SU-DHL-6 (cell line): Measurements from ENCODE around the gene CFAP92.

ENCODE experiments used
- H2AFZ ChIP-seq: fragments of 200-600 bp; sonication (generic); 2 replicates; pipeline ENCODE4 v1.6.1; 2014; ENCODE audit warnings: low read depth, mild to moderate bottlenecking, moderate library complexity, mixed read lengths, antibody characterized with exemption, low read length; ENCODE audit not compliant: severe bottlenecking
- H3F3A ChIP-seq: fragments of 200-600 bp; shearing (Covaris generic); 2 replicates; pipeline ENCODE4 v1.6.0; 2016; ENCODE audit warnings: antibody characterized with exemption, mild to moderate bottlenecking; ENCODE audit not compliant: insufficient read depth
- H3K27ac ChIP-seq: fragments of 200-600 bp; sonication (generic); 2 replicates; pipeline ENCODE4 v1.5.1; 2016; ENCODE audit warnings: low read depth, mild to moderate bottlenecking, low read length, moderate library complexity, mixed read lengths
- H3K27me3 ChIP-seq: fragments of 200-600 bp; sonication (generic), shearing (Covaris generic); 2 replicates; pipeline ENCODE4 v1.6.0; 2014; ENCODE audit warnings: mild to moderate bottlenecking, low read length
- H3K36me3 ChIP-seq: fragments of 200-600 bp; sonication (generic); 2 replicates; pipeline ENCODE4 v1.6.1; 2014; ENCODE audit warnings: mild to moderate bottlenecking, low read length, mixed read lengths
- H3K4me2 ChIP-seq: fragments of 300-600, 200-600 bp; shearing (Covaris generic), sonication (generic); 2 replicates; pipeline ENCODE4 v1.6.0; 2014; ENCODE audit warnings: low read length, low read depth, mild to moderate bottlenecking; ENCODE audit not compliant: poor library complexity, severe bottlenecking
- H3K4me3 ChIP-seq: fragments of 200-600 bp; sonication (generic); 2 replicates; pipeline ENCODE4 v1.5.1; 2014; ENCODE audit warnings: antibody characterized with exemption, low read length, mild to moderate bottlenecking, mixed read lengths; ENCODE audit not compliant: insufficient read depth, poor library complexity, severe bottlenecking
- H3K79me2 ChIP-seq: fragments of 200-600 bp; sonication (generic); 2 replicates; pipeline ENCODE4 v1.6.1; 2014; ENCODE audit warnings: mild to moderate bottlenecking, low read length, moderate library complexity; ENCODE audit not compliant: insufficient read depth
- H3K9ac ChIP-seq: fragments of 200-600 bp; sonication (generic); 2 replicates; pipeline ENCODE4 v1.7.0; 2014; ENCODE audit warnings: mild to moderate bottlenecking, low read length
- H3K9me2 ChIP-seq: fragments of 200-600 bp; sonication (generic); replicated peaks from 2 replicates; pipeline ENCODE4 v1.6.1; 2014; ENCODE audit warnings: low read length; ENCODE audit not compliant: insufficient read depth
- H3K9me3 ChIP-seq: fragments of 200-600 bp; sonication (generic); 2 replicates; pipeline ENCODE4 v1.6.1; 2014; ENCODE audit warnings: low read length, mixed read lengths; ENCODE audit not compliant: insufficient read depth
- H4K20me1 ChIP-seq: fragments of 200-600 bp; sonication (generic); 2 replicates; pipeline ENCODE4 v1.6.1; 2014; ENCODE audit warnings: low read depth, mild to moderate bottlenecking, antibody characterized with exemption, low read length, moderate library complexity, mixed read lengths
- CTCF ChIP-seq: fragments of 200-600 bp; sonication (generic); IDR thresholded peaks from one replicate; pipeline ENCODE4 v1.5.1; 2017; ENCODE audit warnings: antibody characterized with exemption, mild to moderate bottlenecking, low read length, moderate library complexity; ENCODE audit not compliant: insufficient read depth, poor library complexity, severe bottlenecking
- EZH2phosphoT487 ChIP-seq: fragments of 200-600 bp; sonication (generic), shearing (Covaris generic); conservative IDR thresholded peaks from 2 replicates; pipeline ENCODE4 v1.6.1; 2018; ENCODE audit warnings: mild to moderate bottlenecking, antibody characterized with exemption, low read length, moderate library complexity, mixed read lengths

Gene CFAP92

GRCh38 chr3:128940252-128940651 lies 53.6 kb downstream of the CFAP92 start:
- no peak overlapping the region for H3K4me2 ChIP-seq
- H3K9me3 ChIP-seq: no peaks in the 10 kb centered on the region
- H2AFZ ChIP-seq: no peak overlapping the region
- H3K9ac ChIP-seq: no peak overlapping the region
- H3K36me3 ChIP-seq: no peaks in the 10 kb centered on the region
- no peaks in the 10 kb centered on the region for H3K79me2 ChIP-seq
- TF ChIP-seq EZH2phosphoT487 (no peak), CTCF (no peak)
- no peak overlapping the region for H3K4me3 ChIP-seq
- no peaks in the 10 kb centered on the region for H4K20me1 ChIP-seq
- H3K27ac ChIP-seq: no peak overlapping the region
- H3K9me2 ChIP-seq: no peaks in the 10 kb centered on the region
- no peaks in the 10 kb centered on the region for H3K27me3 ChIP-seq
- no peaks in the 10 kb centered on the region for H3F3A ChIP-seq

DNA sequence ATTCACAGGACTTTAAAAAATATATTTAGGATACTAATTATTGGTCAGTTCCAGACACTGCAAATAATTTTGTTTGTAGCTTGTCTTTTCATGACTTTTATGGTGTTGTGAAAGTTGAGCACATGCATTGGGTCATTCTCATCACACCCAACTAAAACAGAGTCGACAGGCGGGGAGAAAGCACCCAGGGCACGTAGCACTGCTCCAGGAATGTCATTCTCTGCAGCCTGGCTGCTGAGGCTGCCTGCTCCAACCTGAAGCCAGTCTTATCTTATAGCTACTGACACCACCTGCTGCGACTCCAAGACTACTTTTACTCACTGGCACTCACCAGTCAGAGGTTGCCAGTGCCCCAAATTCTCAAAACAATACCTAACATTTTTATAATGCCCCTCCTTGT lies 57.5 kb downstream of the CFAP92 start:
- Histone ChIP-seq H3K9me2 (no peaks in the 10 kb centered on the region), H3K9ac (no peak overlapping the region), H2AFZ (no peak overlapping the region), H3F3A (no peaks in the 10 kb centered on the region), H3K4me3 (no peak overlapping the region), H3K36me3 (no peaks in the 10 kb centered on the region), H4K20me1 (no peaks in the 10 kb centered on the region), H3K79me2 (no peaks in the 10 kb centered on the region), H3K9me3 (no peaks in the 10 kb centered on the region), H3K4me2 (no peak overlapping the region), H3K27me3 (no peaks in the 10 kb centered on the region), H3K27ac (no peak overlapping the region)
- TF ChIP-seq CTCF: no peak
- no peak for TF ChIP-seq EZH2phosphoT487

- H3K27me3 ChIP-seq: no peaks in the 10 kb centered on the region
- no peaks in the 10 kb centered on the region for H3K9me2 ChIP-seq
- TF ChIP-seq EZH2phosphoT487: no peak
- TF ChIP-seq CTCF: no peak
- H3K79me2 ChIP-seq: no peaks in the 10 kb centered on the region
- no peak overlapping the region for H3K4me2 ChIP-seq
- H4K20me1 ChIP-seq: no peaks in the 10 kb centered on the region
- H3K9me3 ChIP-seq: no peaks in the 10 kb centered on the region
- no peak overlapping the region for H2AFZ ChIP-seq
- H3K9ac ChIP-seq: no peak overlapping the region
- H3K4me3 ChIP-seq: no peak overlapping the region
- H3K36me3 ChIP-seq: no peaks in the 10 kb centered on the region
- no peaks in the 10 kb centered on the region for H3F3A ChIP-seq
- no peak overlapping the region for H3K27ac ChIP-seq
Measured at GRCh38 chr3:128935922-128936321, 58.0 kb downstream of the CFAP92 start.

- H3K9me3 ChIP-seq: no peaks in the 10 kb centered on the region
- no peaks in the 10 kb centered on the region for H3K27me3 ChIP-seq
- H3K9me2 ChIP-seq: no peaks in the 10 kb centered on the region
- H3K9ac ChIP-seq: no peak overlapping the region
- H3K79me2 ChIP-seq: no peaks in the 10 kb centered on the region
- TF ChIP-seq EZH2phosphoT487: no peak
- TF ChIP-seq CTCF: no peak
- H3F3A ChIP-seq: no peaks in the 10 kb centered on the region
- no peak overlapping the region for H3K4me2 ChIP-seq
- H2AFZ ChIP-seq: no peak overlapping the region
- H4K20me1 ChIP-seq: no peaks in the 10 kb centered on the region
- H3K36me3 ChIP-seq: no peaks in the 10 kb centered on the region
- no peak overlapping the region for H3K27ac ChIP-seq
- H3K4me3 ChIP-seq: no peak overlapping the region
Measured at GRCh38 chr3:128933922-128934253, 60.0 kb downstream of the CFAP92 start.
